LNCaP clone FGC (cell line): Measurements from ENCODE around the gene FCRLB.
A peak's percentile ranks its signal among the peaks of the same experiment; 100 is the strongest.

Experiments
- DNase-seq: peaks from one replicate; pipeline ENCODE4 v3.0.0-alpha.2; 2011; ENCODE audit warnings: low read depth
- H3K4me3 ChIP-seq: 2 replicates; pipeline ENCODE4 v1.5.1; 2011; ENCODE audit warnings: mild to moderate bottlenecking, low read depth, low read length, control low read depth
- TF ChIP-seq, protein P1 (sequence below): IDR thresholded peaks from 2 replicates; pipeline ENCODE4 v1.5.1; 2012; ENCODE audit warnings: mild to moderate bottlenecking; ENCODE audit not compliant: control insufficient read depth, insufficient read depth; ENCODE audit errors: extremely low read depth

The FCRLB gene

GRCh38 chr1:161726473-161727255 lies 5.3 kb downstream of the FCRLB start:
- TF ChIP-seq, protein P1, sequence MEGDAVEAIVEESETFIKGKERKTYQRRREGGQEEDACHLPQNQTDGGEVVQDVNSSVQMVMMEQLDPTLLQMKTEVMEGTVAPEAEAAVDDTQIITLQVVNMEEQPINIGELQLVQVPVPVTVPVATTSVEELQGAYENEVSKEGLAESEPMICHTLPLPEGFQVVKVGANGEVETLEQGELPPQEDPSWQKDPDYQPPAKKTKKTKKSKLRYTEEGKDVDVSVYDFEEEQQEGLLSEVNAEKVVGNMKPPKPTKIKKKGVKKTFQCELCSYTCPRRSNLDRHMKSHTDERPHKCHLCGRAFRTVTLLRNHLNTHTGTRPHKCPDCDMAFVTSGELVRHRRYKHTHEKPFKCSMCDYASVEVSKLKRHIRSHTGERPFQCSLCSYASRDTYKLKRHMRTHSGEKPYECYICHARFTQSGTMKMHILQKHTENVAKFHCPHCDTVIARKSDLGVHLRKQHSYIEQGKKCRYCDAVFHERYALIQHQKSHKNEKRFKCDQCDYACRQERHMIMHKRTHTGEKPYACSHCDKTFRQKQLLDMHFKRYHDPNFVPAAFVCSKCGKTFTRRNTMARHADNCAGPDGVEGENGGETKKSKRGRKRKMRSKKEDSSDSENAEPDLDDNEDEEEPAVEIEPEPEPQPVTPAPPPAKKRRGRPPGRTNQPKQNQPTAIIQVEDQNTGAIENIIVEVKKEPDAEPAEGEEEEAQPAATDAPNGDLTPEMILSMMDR: no peak
- H3K4me3 ChIP-seq: peak overlapping the region; percentile 64
- no peak for DNase-seq

GRCh38 chr1:161727256-161727924 lies 6.0 kb downstream of the FCRLB start:
- TF ChIP-seq, protein P1: no peak
- peak overlapping the region; percentile 64 for H3K4me3 ChIP-seq
- DNase-seq: no peak

- DNase-seq: no peak
Observed at GRCh38 chr1:161728376-161729226, 7.3 kb downstream of the FCRLB start.

DNA sequence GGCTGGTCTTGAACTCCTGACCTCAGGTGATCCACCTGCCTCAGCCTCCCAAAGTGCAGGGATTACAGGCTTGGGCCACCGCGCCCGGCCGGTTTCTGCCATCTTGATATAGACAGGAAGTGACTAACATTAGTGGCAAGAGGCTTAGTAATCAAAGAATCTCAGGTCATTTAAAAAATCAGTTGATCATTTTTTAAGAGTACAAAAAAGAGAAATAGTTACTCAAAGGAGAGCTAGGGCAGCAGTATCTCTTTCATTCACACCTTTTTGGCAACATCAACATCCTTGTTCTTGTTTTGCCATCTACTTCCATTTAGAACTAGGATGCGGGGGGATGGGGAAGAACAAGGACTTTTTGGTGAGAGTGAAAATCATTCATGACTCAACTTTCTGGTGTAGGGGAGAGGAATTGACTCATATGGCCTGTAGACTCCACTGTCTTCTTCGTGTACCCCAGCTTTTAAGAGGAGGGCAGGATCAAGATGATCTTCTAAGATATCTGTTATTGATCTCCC lies 8.8 kb downstream of the FCRLB start:
- DNase-seq: no peak
- no peak overlapping the region for H3K4me3 ChIP-seq

More at GRCh38 chr1:161728376-161729226, 7.3 kb downstream of the FCRLB start:
- TF ChIP-seq, protein P1: no peak
- no peak overlapping the region for H3K4me3 ChIP-seq

GRCh38 chr1:161731241-161731640 lies 9.9 kb downstream of the FCRLB start:
- no peak for DNase-seq
- TF ChIP-seq, protein P1: no peak
- no peak overlapping the region for H3K4me3 ChIP-seq

More for the DNA sequence above, 8.8 kb downstream of the FCRLB start:
- TF ChIP-seq, protein P1: no peak

DNA sequence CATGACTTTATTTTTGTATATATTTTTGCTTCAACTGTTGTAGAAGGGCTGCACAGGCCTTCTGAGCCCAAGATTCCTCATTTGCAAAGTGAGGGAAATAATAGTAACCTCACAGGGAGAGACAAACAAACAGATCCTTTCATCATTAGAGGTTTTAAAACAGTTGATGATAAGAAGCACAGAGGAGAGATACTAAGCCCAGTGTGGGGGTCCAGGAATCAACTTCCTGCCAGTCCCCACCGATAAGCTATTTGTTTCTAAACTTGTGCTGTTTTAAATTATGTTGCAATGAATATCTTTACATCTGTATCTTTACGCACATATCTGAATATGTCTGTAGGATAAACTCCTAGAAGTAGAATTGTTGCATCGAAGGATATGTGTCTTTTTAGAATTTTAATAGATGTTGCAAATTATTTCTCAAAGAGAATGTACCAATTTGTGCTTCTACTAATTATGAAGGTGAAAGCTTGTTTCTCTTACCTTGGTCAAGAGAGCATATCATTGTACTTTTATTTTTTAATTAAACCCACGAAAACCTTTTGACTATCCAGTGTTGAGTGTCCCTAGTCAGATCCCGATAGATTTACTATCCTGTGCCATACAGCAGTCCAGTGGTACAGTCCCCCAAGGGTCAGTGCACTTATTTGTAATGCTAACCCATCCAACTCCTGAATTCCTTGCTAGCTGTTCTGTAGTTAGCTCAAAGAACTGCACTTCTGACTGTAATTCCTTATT lies 10.8 kb downstream of the FCRLB start:
- TF ChIP-seq, protein P1: no peak
- H3K4me3 ChIP-seq: no peak overlapping the region
- no peak for DNase-seq
